NCI-H526 (cell line): ENCODE results near the gene SPATA3.

Source experiments
- DNase-seq, 2 experiments: peaks; one replicate each; lab custom pipeline; 2025; lab: John Stamatoyannopoulos, UW

Gene SPATA3

GRCh38 chr2:230968921-230969658, 26.8 kb upstream of the SPATA3 start:
- no peak for DNase-seq

GRCh38 chr2:230969659-230970015, 26.3 kb upstream of the SPATA3 start:
- no peak for DNase-seq

- no peak for DNase-seq
These were observed 23.9 kb upstream of the SPATA3 start for GRCh38 chr2:230972046-230972445.

GRCh38 chr2:230974096-230974913, 21.6 kb upstream of the SPATA3 start:
- no peak for DNase-seq

- DNase-seq = peak; percentile 51
These were observed 20.0 kb upstream of the SPATA3 start for GRCh38 chr2:230975927-230976326.

GRCh38 chr2:230976671-230977171, 19.2 kb upstream of the SPATA3 start:
- no peak for DNase-seq

- no peak for DNase-seq
These were observed 15.5 kb upstream of the SPATA3 start for GRCh38 chr2:230980468-230980867.

- no peak for DNase-seq
These were observed 14.2 kb upstream of the SPATA3 start for GRCh38 chr2:230981704-230982103.

GRCh38 chr2:230982126-230982525, 13.8 kb upstream of the SPATA3 start:
- DNase-seq = no peak

- DNase-seq = no peak
These were observed 13.4 kb upstream of the SPATA3 start for GRCh38 chr2:230982528-230982927.

- no peak for DNase-seq
These were observed 12.4 kb upstream of the SPATA3 start for GRCh38 chr2:230983566-230983965.

GRCh38 chr2:230984393-230985220, 11.3 kb upstream of the SPATA3 start:
- no peak for DNase-seq

GRCh38 chr2:230985519-230986231, 10.2 kb upstream of the SPATA3 start:
- no peak for DNase-seq

- no peak for DNase-seq
These were observed 9.3 kb upstream of the SPATA3 start for GRCh38 chr2:230986520-230987136.

- DNase-seq = peak; percentile 48 to 83
These were observed 8.5 kb upstream of the SPATA3 start for GRCh38 chr2:230987137-230988020.

- DNase-seq = no peak
These were observed 6.2 kb upstream of the SPATA3 start for GRCh38 chr2:230989731-230990130.

- no peak for DNase-seq
These were observed 5.6 kb upstream of the SPATA3 start for GRCh38 chr2:230990131-230990898.

- no peak for DNase-seq
These were observed 5.1 kb upstream of the SPATA3 start for GRCh38 chr2:230990899-230991150.

GRCh38 chr2:230991598-230991997, 4.3 kb upstream of the SPATA3 start:
- DNase-seq = no peak

- DNase-seq = no peak
These were observed 740 bp downstream of the SPATA3 start for GRCh38 chr2:230996661-230997060.
